Limb (tissue), 2 donors: ENCODE results near the gene EIF2B4.

ENCODE experiments used
- DNase-seq, 2 donors: peaks; one replicate each; pipeline ENCODE4 v3.0.0-alpha.2; 2016; ENCODE audit errors: extremely low spot score in 2 of 2

EIF2B4 gene

DNA sequence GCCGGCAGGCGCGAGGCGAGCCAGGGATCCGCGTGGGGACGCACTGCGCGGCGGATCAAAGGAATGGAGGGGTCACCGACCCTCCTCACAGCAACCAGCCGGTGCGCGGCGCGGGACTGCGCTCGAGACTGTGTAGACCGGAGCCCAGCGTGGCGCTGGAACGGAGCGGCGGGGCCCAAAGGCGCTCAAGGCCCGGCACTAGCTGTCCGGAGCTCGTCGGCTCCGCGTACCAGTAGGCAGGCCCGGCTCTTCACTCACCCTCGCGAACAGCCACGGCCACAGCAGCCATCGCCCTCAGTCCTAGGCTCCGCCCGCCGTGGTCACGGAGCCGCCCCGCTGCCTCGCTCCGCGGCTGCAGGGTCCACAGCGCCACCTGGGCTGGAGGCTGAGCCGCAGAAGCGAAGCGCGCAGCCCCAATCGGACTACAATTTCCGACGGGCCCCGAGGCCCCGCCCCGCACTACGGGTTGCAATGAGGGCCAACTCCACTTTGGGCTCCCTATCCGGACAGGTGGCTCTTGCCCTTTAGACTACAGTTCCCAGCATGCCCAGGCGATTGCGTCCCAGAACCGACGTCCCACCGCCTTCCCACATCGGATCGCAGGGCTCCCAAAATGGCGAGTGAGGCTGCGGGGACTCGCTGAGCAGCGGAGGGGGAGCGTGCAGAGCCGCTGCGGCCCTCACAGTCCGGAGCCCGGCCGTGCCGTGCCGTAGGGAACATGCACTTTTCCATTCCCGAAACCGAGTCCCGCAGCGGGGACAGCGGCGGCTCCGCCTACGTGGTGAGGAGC lies at the start of gene EIF2B4, which contains the start of gene SNX17:
EIF2B4 (minus strand) TSS at position 313 of the 790 bp plus-strand sequence; CDS start at position 289, 24 bp downstream.
SNX17 (plus strand) TSS at position 591 of the 790 bp plus-strand sequence; CDS start at position 719, 128 bp downstream.
- DNase-seq: peak; percentile 99 to 100

DNA sequence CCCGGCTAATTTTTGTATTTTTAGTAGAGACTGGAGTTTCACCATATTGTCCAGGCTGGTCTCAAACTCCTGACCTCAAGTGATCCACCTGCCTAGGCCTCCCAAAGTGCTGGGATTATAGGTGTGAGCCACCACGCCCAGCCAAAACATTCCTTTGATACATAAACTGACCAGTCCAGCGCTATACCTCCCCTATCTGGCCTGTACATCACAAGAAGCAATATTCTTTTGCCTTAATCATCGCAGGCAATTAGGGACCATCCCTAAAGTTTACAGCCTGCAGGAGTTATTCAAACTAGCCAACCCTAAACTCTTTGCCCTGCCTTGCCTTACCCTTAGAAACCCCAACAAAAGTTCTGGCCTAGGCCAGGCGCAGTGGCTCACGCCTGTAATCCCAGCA lies 46.0 kb upstream of the EIF2B4 start:
- no peak for DNase-seq

GRCh38 chr2:27412419-27413152 lies 42.4 kb upstream of the EIF2B4 start:
- DNase-seq: no peak

GRCh38 chr2:27409321-27410073 lies 39.4 kb upstream of the EIF2B4 start, which contains the start of gene PPM1G:
Gene PPM1G, minus strand, starts transcription at chr2:27409591. Its CDS starts 169 bp downstream, at chr2:27409422.
- peak; percentile 93 to 97 for DNase-seq

DNA sequence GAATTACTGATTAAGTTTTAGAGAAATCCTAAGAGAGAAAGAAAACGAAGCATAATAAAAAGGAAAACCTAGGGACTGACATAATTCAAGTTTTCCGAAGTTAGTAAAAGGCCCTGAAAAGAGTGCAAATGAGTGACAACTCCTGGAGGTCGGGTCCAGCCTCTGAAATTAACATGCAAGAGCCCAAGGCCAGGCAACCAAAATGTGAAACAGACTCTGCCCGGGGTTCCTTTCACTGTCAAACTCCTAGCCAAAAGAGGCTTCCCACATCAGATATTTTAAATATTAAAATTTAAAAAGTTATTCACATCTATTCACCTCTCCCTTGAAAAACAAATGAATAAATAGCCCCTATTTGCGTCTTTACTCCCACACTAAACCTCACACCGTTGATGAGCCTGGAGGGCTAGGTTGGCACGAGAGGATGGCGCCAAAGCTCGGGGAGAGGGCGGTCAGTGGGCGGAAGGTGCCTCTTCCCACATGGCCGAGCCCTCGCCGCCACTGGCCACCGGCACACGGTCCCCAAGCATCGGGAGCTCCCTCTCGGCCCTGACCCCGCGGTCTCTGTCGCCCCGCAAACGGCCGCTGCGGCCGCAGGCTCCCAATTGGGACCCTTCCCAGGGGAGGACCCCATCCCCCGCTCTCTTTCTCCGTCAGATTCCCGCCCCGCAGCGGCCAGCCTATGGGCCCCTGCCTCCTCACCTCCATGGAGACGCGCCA lies 38.6 kb upstream of the EIF2B4 start:
- DNase-seq: no peak

GRCh38 chr2:27407798-27408491 lies 37.8 kb upstream of the EIF2B4 start:
- DNase-seq: peak; percentile 37 to 48

DNA sequence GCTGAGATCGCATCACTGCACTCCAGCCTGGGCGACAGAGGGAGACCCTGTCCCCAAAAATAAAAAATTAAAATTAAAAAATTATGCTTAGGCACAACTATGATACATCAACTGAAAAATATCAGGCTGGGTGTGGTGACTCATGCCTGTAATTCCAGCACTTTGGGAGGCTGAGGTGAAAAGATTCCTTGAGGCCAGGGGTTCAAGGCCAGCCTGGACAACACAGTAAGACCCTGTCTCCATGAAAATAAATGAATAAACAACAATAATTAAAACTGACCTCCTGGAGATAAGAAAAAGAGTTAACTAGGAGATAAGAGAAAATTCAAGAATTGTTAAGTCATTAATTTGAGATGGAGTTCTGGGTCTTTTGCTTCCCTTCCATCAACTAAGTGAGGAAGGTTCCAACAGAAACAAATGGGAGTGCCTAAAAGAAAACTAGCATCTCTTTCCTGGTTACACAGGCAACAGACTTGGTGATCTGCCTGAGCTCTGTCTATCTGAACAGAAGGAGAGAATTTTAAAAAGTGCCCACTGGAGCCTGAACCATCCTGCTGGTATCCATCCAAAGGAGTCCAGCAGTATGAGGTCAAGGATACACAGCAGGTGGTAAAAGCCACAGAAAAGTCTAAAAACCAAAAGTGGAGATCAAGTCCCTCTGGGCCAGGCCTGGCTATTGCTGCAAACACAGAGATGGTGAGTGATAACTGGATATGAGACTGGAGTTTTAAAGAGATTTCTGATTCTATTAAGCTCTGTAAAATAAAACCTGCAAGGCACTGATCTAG lies 30.4 kb upstream of the EIF2B4 start:
- no peak for DNase-seq

- DNase-seq: no peak
These were observed 28.8 kb upstream of the EIF2B4 start for GRCh38 chr2:27398962-27399361.

DNA sequence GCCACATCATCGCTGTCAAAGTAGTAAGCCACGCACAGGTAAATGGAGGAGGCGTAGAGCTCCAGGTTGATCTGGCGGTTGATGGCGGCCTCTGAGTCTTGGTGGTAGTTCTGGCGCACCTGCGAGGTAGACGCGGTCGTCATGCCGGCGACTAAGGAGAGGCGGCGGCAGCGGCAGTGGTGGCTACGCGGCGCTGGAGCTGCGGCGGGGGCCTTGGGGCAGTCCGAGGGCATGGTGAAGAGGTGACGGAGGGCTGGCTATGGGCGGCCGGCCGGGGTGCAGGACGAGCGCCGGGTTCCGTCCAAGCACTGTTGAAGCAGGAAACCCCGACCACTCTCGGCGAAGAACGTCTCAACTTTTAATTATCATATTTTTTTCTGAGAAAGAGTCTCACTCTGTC lies 23.1 kb upstream of the EIF2B4 start:
- no peak for DNase-seq

DNA sequence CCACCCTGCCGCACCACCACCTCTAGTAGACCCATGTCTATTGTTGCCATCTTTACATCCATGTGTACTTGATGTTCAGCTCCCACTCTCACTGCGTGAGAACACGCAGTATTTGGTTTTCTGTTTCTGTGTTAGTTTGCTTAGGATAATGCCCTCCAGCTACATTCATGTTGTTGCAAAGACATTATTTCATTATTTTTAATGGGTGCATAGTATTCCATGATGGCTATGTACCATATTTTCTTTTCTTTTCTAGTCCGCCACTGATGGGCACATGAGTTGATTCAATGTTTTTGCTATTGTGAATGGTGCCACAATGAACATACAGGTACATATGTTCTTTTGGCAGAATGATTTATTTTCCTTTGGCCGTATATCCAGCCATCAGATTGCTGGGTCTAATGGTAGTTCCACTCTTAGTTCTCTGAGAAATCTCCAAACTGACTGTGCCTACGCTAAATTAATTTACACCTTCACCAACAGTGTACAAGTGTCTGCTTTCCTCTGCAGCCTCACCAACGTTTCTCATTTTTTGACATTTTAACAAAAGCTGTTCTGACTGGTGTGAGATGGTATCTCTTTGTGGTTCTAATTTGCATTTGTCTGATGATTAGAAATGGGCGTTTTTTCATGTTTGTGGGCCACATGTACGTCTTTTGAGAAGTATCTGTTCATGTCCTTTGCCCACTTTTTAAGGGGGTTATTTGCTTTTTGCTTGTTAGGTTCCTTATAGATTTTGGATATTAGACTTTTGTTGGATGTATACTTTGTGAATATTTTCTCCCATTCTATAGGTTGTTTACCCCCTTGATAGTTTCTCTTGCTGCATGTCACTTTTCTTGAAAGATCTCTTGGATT lies 20.9 kb upstream of the EIF2B4 start:
- DNase-seq: no peak

DNA sequence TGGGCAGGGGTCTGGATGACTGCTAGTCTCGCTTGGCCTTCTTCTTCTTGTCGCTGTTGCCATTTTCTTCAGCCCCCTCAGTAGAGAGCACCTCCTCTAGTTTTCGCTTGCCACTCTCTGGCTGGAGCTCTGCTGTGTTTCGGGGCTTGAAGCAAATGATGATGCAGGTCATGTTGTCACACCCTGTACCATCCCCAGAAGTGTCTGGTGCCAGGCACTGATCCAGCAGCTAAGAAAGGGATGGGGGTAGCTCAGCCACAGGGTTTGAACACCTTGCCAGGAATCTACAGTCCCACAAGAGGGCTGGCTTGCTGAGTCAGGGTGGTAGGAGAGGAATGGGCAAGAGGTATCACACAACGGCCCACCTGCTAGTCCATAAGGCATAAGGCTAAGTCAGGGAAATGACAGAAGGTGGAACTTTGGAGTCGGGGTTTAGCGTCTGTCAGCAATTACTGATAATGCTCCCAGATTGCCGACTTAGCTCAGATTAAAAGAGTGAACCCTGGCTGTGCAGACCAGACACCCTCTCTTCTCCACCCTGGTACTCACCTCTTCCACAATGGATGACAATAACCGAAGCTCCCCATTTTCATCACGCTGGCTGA lies 11.5 kb upstream of the EIF2B4 start:
- DNase-seq: no peak

DNA sequence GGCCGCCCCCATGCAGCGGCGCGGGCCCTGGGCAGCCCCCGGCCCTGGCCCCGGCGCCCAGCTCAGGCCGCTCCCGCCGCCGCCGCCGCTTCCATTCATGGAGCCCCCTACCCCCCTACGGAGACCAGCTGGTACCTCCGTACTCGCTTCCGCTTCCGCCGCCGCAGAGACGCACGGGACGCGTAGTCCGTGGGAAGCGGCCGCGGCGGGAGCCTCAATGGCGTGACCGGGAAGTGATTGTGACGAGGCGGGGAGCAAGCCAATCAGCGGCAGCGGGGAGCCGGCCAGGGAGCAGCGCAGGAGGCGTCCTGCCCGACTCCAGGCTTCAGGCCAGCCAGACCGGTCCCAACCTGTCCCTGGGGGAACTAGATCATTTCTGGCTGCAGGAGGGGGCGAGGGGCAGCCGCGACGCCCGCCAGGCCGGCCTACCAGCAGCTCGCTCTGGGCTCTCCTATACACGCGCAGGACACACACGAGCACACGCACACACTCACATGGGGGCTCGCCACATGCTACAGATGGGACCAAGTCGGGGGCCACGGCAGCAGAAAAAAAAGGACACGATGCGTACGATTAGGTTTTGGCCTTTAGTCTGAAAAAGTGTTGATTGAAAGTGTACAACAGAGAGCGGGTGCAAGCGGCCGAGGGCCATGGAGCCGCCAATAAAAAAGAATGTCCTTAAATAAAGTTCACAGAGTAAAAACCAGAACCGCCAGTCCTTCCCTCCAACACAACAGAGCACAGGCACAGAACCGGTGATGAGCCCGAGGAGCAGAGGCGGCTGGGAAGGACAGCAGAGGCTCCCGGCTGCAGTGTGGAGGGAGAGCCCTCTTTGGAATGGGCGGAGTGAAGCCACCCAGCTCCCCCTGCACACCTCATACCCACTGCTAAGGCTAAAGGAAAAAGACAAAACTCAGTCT lies 10.7 kb upstream of the EIF2B4 start, which contains the start of gene ZNF513:
ZNF513 (minus strand) TSS at position 109 of the 920 bp plus-strand sequence. CDS start 208 bp downstream, outside the sequence.
- peak; percentile 96 for DNase-seq

GRCh38 chr2:27379836-27380625 lies 9.9 kb upstream of the EIF2B4 start:
- DNase-seq: peak in 1 of 2 donors; percentile 11

DNA sequence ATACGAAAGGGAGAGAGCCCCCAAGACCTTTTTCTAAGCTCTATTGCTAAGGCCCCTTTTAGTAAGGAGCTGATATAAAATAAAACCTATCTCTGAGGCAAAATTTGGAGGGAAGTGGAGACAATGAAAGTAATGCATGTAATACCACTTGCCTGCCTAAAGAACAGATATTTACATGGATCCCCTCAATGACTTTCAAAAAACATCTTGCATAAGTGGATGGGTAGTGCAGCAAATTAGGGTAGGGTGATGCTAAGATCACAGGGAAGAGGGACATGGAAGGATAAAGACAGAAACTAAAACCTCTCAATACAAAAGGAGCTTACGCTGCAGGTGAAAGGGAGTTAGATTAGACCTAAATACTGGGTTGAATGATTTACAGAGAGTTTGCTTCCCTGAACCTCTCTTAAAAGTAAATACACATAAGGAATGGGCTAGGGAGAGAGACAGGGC lies 9.3 kb upstream of the EIF2B4 start:
- DNase-seq: no peak

DNA sequence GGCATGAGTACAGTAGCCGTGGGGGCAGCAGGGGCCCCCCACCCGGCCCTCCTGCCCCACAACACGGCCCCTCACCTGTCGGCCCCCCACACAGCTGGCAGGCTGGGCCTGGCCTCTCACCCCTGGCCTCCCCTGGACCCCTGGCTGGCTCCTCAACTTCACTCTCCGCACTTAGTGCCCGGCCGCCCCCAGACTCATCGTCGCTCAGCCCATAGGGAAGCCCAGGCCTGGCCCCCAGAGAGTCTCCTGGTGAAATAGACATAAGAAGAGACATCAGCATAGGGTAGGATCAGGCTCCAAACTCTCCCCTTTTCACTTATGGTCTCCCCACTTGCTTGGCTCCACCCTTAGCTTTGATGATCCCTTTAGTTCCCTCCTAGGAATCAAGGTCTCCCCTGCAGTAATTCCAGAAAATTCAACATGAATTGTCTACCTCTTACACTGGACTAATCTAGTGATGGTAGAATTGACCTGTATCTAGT lies 8.7 kb upstream of the EIF2B4 start:
- no peak for DNase-seq
